Measurements from ENCODE around the gene COG2. TPM values are rescaled to one million over a fixed set of nuclear protein-coding genes. Genes with fewer than 3 reads are reported as not detected.

The COG2 gene
- total and polyA plus RNA-seq, 2 of the 13 experiments (the other 11 are each of a cell fraction or from before 2014, with no cell fraction given) = 16.8 to 36.3 TPM

GRCh38 chr1:230609208-230609607, 33.1 kb upstream of the COG2 start:
- Histone ChIP-seq H3K27me3 (ENCODE audit: control insufficient read depth in 1 of 2, insufficient read depth in 2 of 2, low read length in 2 of 2) (no peaks in the 10 kb centered on the region; a peak in 1 of 5 replicates), H3K4me3 (replicated peaks in 1 of 3; ENCODE audit: insufficient read depth in 1 of 3, low read depth in 2 of 3, low read length in 3 of 3) (no peak overlapping the region), H3K9ac (ENCODE audit: insufficient read depth, low read depth, low read length) (no peak overlapping the region), H3K9me3 (ENCODE audit: low read length) (no peaks in the 10 kb centered on the region), H2AFZ (ENCODE audit: low read length) (no peak overlapping the region), H3K27ac (ENCODE audit: extremely low read length, insufficient read depth, low read length) (no peak overlapping the region), H3K4me2 (ENCODE audit: low read depth, low read length) (no peak overlapping the region), H3K79me2 (ENCODE audit: insufficient read depth, low read length) (no peaks in the 10 kb centered on the region), H4K20me1 (ENCODE audit: insufficient read depth, low read length) (no peaks in the 10 kb centered on the region), H3K4me1 (ENCODE audit: insufficient read depth, low read length) (peaks cover 22% of the 10 kb centered on the region), H3K36me3 (replicated peaks in 1 of 2; ENCODE audit: control insufficient read depth in 1 of 2, insufficient read depth in 2 of 2, low read length in 2 of 2) (no peaks in the 10 kb centered on the region)
- ATAC-seq (no peak), DNase-seq (ENCODE audit: low spot score) (no peak), FAIRE-seq (no peak)
- 58% methylated on average over 2 of the region's 2 CpGs for WGBS (ENCODE audit: low lambda C conversion rate)
- in situ Hi-C loops (cut with HindIII; ENCODE audit: extremely low pct_ligation_motif_present, low pct_unique_long_range_greater_than_20kb) (no loop called here), intact Hi-C loops (cut with micrococcal nuclease; ENCODE audit: unreplicated experiment) (no loop called here)
- TF ChIP-seq RERE (CRISPR knock-in tag; IDR thresholded peaks at IDR 0.05; ENCODE audit: low read depth) = no peak
- TF ChIP-seq ZNF574 (CRISPR knock-in tag; IDR thresholded peaks at IDR 0.05) = no peak
- no peak for TF ChIP-seq E2F5 (CRISPR knock-in tag; conservative IDR thresholded peaks at IDR 0.05)
- TF ChIP-seq ZNF275 (CRISPR knock-in tag; IDR thresholded peaks at IDR 0.05; ENCODE audit: borderline replicate concordance) = no peak
- no peak for TF ChIP-seq ZNF652 (CRISPR knock-in tag; IDR thresholded peaks at IDR 0.05; ENCODE audit: borderline replicate concordance, low read depth)
- TF ChIP-seq POLR2AphosphoS5 (IDR thresholded peaks at IDR 0.05; ENCODE audit: low read depth, low read length) = no peak
- TF ChIP-seq FOXJ3 (CRISPR knock-in tag; IDR thresholded peaks at IDR 0.05; ENCODE audit: borderline replicate concordance) = no peak
- POLR2A ChIA-PET = no interaction called here
- no TSS peak for BruUV-seq (replicated peaks)
- CTCF ChIA-PET (ENCODE audit: low intra/inter-chr PET ratio, low total read pairs) = no interaction called here
